Right ventricle myocardium superior (tissue), 1 donor: ENCODE results near the gene DNAH5. TPM values are rescaled to one million over a fixed set of nuclear protein-coding genes. Genes with fewer than 3 reads are reported as not detected.

Experiments used
- ATAC-seq: fragments of 200-7000 bp; cut with Tn5 transposase; one replicate; pipeline ENCODE4 v1.9.1; 2020; ENCODE audit warnings: mild to moderate bottlenecking; ENCODE audit not compliant: poor library complexity
- DNase-seq: peaks from one replicate; pipeline ENCODE4 v3.0.0-alpha.2; 2020
- intact Hi-C: fragments of 100-400 bp; cut with DNase I; formaldehyde crosslinking; loops from one replicate; pipeline ENCODE4 v1.11.2; 2022
- total RNA-seq: library from RNA; stranded (reverse); fragmentation: NEBNext Ultra II Directional; extraction: Animal tissue kit (Norgen Biotek cat#: 25700); gene quantifications from one replicate; pipeline ENCODE4 v1.2.1, GENCODE V29; 2021
- donor health status: DM: no; HTN: yes; CAD: no; lungs with severe emphysema.

DNAH5 gene
- total RNA-seq, 1 donor from 2014 or later, result 0.27 TPM

GRCh38 chr5:13955896-13956295, 11.4 kb upstream of the DNAH5 start:
- intact Hi-C loops, result no loop called here
- no peak for ATAC-seq
- DNase-seq, result no peak

GRCh38 chr5:13946111-13946510, 1.6 kb upstream of the DNAH5 start:
- no peak for ATAC-seq
- intact Hi-C loops, result no loop called here
- no peak for DNase-seq

- ATAC-seq, result no peak
- intact Hi-C loops, result no loop called here
These were observed 783 bp upstream of the DNAH5 start for GRCh38 chr5:13945271-13945670.

GRCh38 chr5:13943676-13944075, 812 bp downstream of the DNAH5 start:
- no peak for DNase-seq
- no peak for ATAC-seq
- intact Hi-C loops, result no loop called here

More at GRCh38 chr5:13945271-13945670, 783 bp upstream of the DNAH5 start:
- no peak for DNase-seq

GRCh38 chr5:13941468-13941867, 3.0 kb downstream of the DNAH5 start:
- DNase-seq (no peak), ATAC-seq (no peak)
- intact Hi-C loops, result no loop called here

GRCh38 chr5:13939638-13940037, 4.8 kb downstream of the DNAH5 start:
- no peak for ATAC-seq
- DNase-seq, result no peak
- intact Hi-C loops, result no loop called here

GRCh38 chr5:13934921-13935320, 9.6 kb downstream of the DNAH5 start:
- intact Hi-C loops, result no loop called here
- DNase-seq (no peak), ATAC-seq (no peak)

GRCh38 chr5:13934125-13934524, 10.4 kb downstream of the DNAH5 start:
- DNase-seq (no peak), ATAC-seq (no peak)
- intact Hi-C loops, result no loop called here

- no peak for ATAC-seq
- no peak for DNase-seq
- intact Hi-C loops, result no loop called here
These were observed 11.9 kb downstream of the DNAH5 start for GRCh38 chr5:13932561-13932960.

- ATAC-seq, result no peak
- no peak for DNase-seq
- intact Hi-C loops, result no loop called here
These were observed 12.5 kb downstream of the DNAH5 start for GRCh38 chr5:13932011-13932410.

GRCh38 chr5:13930541-13931171, 13.8 kb downstream of the DNAH5 start:
- no peak for ATAC-seq
- intact Hi-C loops, result no loop called here
- DNase-seq, result no peak

GRCh38 chr5:13926731-13927130, 17.8 kb downstream of the DNAH5 start:
- ATAC-seq, result no peak
- intact Hi-C loops, result no loop called here
- DNase-seq, result no peak

GRCh38 chr5:13921578-13921977, 22.9 kb downstream of the DNAH5 start:
- intact Hi-C loops, result no loop called here
- ATAC-seq (no peak), DNase-seq (no peak)

- ATAC-seq, result no peak
- no peak for DNase-seq
- intact Hi-C loops, result no loop called here
These were observed 24.7 kb downstream of the DNAH5 start for GRCh38 chr5:13919786-13920185.

- ATAC-seq (no peak), DNase-seq (no peak)
- intact Hi-C loops, result no loop called here
These were observed 25.4 kb downstream of the DNAH5 start for GRCh38 chr5:13919087-13919486.

- ATAC-seq, result no peak
- DNase-seq, result no peak
- intact Hi-C loops, result no loop called here
These were observed 27.4 kb downstream of the DNAH5 start for GRCh38 chr5:13917061-13917460.

GRCh38 chr5:13913962-13914361, 30.5 kb downstream of the DNAH5 start:
- ATAC-seq (no peak), DNase-seq (no peak)
- intact Hi-C loops, result no loop called here

GRCh38 chr5:13910637-13911288, 33.7 kb downstream of the DNAH5 start:
- DNase-seq (no peak), ATAC-seq (no peak)
- intact Hi-C loops, result no loop called here

GRCh38 chr5:13910201-13910600, 34.3 kb downstream of the DNAH5 start:
- DNase-seq, result no peak
- ATAC-seq, result no peak
- intact Hi-C loops, result no loop called here

- no peak for DNase-seq
- ATAC-seq, result no peak
- intact Hi-C loops, result no loop called here
These were observed 35.2 kb downstream of the DNAH5 start for GRCh38 chr5:13909271-13909670.

GRCh38 chr5:13898569-13898968, 45.9 kb downstream of the DNAH5 start:
- no peak for ATAC-seq
- intact Hi-C loops, result no loop called here
- no peak for DNase-seq
